Stimulated activated CD4-positive, alpha-beta T cell treated with anti-CD3 and anti-CD28 coated beads, Interleukin-15, amount 100 ng/mL, for 24 hours (primary cell): ENCODE data around the gene GASK1B.
A peak's percentile ranks its signal among the peaks of the same experiment; 100 is the strongest.

ENCODE experiments used
- DNase-seq: peaks from one replicate; pipeline ENCODE4 v3.0.0-alpha.2; 2020

The GASK1B gene

DNA sequence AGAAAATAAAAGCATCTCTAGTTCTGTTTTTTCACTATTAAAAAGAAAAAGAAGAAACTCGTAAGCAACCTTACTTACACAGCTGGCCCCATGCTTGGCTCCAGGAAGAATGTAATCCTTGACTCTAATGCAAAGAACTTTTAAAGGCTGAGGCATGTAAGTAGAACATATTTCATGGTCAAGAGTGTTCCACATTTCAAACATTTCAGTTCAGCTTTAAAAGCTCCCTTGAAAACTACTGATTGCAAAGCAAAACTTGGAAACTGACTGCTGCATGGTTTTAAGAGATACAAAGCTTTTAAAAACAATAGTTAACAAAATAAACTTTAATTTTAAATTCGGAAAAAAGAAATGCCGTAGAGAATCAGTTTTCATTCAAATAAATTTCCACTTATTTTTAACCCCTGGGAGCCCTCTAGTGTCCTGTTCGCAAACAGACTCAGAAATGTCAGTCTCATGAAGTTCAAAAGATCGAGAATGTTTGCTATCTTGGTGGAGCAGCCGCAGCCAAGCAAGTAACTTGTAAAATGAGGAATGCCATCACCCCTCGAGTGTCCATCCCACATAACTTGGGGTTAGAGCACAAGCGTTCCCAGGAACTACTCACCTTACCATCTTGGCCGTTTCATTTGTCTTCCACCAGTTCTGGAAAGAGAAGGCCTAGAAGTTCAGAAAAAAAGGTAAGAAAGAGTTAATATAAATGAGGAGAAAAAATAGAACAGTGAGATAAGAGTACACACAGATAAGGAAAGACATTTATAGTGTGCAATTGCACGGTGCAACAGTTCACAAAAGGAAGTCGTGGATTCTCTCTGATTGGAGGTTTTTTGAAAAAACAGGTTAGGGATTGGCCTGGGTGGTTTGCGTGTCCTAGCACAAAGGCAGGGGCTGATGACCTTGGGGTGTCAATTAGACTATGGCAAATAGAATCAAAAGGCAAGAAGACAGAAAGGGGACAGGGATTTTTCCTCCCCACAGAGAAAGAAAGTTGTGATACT, at the start of gene GASK1B:
TSS of gene GASK1B (minus strand) at position 765 of the 998 bp plus-strand sequence. CDS start 1,650 bp downstream, outside the sequence.
- peak; percentile 15 for DNase-seq

- DNase-seq = no peak
Observed at GRCh38 chr4:158219623-158220022, 46.8 kb upstream of the GASK1B start.

- DNase-seq = no peak
Observed at GRCh38 chr4:158217763-158218162, 44.9 kb upstream of the GASK1B start.

- DNase-seq = no peak
Observed at GRCh38 chr4:158214856-158215255, 42.0 kb upstream of the GASK1B start.

DNA sequence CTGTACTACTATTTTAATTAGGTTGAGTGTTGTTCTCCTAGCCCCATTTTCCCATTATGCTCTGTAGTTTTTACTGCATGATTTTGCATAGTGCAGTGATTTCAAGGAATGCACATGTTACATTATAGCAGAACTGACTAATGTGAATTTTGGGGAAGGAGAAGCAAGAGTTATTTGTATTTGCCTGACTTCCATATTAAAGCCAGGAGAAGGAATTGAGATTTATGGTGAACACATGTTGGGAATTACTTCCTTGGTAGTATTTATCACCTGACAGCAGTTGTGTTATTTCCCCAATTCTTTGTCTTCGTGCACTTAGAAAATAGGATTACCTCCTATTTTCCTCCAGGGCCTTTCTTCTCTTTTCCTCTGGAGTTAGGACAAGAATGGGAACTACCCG, 40.6 kb upstream of the GASK1B start:
- DNase-seq = no peak

GRCh38 chr4:158211222-158211621, 38.4 kb upstream of the GASK1B start:
- DNase-seq = no peak

GRCh38 chr4:158209825-158210807, 37.3 kb upstream of the GASK1B start, which contains the start of gene TMEM144:
Gene TMEM144 (plus strand): TSS chr4:158210486. CDS start chr4:158212668, 2,182 bp downstream.
- peak; percentile 76 for DNase-seq

DNA sequence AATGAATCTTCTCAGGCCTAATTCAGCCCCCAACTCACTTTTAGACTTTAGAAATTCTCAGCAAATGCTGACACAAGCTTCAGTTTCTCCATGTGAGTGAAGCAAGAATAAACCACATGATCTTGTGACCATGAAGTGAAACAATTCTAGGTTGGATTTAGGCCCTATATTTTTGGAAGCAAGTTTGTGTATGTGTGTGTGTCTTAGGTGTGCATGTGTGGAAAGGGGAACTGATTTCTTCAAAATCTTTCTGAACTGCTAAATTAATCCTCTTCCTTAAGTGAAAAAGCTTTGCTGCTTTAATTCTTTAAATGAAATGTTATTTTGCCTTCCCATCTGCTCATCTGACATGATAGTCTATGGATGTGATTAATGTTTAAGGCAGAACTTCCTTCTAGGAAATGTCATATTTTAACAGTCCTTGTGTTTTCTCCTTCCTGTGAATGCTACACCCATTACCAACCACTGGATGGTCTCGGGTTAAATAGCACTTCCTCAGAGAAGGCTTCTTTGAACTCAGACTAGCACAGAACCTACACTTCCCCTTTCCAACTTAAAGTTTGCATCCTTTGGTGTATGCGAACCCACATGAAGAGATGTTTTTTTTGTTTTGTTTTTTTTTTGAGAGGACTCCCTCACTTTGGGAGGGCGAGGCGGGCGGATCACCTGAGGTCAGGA, 36.3 kb upstream of the GASK1B start:
- DNase-seq = no peak

- no peak for DNase-seq
Observed at GRCh38 chr4:158203929-158204328, 31.1 kb upstream of the GASK1B start.

DNA sequence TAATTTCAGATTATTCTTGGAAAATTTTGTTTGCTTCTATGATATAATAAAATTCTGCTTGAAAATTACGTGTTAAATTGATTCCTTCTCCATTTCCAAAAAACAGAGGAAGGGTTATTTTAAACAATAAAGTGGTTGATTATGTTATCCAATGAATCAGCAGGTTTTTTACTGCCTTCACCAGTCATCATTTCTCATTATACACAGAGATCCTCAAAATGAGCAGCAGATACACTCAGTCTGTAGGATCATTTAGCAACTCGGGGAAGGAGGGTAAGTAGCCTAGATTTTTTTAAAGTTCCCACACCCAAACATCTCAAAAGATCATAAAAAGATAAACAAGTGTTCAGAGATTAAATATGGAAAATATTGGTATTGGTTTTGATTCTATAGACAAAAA, 30.6 kb upstream of the GASK1B start:
- DNase-seq = no peak

DNA sequence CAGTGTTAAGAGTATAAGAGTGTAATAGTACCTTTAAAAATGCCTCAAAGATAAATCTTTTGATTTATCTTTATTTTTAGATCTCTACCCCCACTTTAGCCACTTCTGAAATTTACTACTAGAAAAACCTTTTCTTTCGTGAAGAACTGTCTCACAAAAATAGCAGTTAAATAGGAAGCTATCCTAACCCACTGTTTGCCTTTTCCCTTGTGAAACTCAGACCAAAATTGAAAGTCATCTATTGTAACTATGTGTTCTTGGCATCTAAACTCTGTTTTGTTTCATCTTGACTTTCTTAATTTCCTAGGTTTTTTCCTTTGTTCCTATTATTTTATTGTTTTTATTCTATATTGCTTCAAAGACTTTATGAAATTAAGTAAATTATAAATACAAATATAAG, 29.7 kb upstream of the GASK1B start:
- no peak for DNase-seq

- DNase-seq = no peak
Observed at GRCh38 chr4:158201876-158202275, 29.1 kb upstream of the GASK1B start.

DNA sequence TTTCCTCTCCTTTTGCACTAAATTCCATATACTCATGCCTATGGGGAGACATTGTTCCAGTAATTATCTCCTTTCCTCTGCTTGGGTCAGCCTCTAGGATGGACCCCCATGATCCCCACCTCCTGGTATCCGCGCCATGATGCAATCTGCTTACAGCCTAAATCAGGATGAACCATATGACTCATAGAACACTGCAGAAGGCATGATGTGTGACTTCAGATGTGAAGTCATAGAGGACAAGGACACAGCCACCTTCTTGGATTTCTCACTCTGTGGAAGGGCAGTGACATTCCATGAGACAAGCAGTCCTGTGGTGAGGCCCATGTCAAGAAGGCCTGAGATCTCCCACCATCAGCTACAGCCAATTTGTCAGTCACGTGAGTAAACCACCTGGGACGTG, 28.5 kb upstream of the GASK1B start:
- no peak for DNase-seq

- DNase-seq = no peak
Observed at GRCh38 chr4:158200214-158200613, 27.4 kb upstream of the GASK1B start.

GRCh38 chr4:158197194-158197776, 24.5 kb upstream of the GASK1B start:
- DNase-seq = no peak

- DNase-seq = no peak
Observed at GRCh38 chr4:158195297-158195696, 22.5 kb upstream of the GASK1B start.

- no peak for DNase-seq
Observed at GRCh38 chr4:158193171-158193749, 20.4 kb upstream of the GASK1B start.

DNA sequence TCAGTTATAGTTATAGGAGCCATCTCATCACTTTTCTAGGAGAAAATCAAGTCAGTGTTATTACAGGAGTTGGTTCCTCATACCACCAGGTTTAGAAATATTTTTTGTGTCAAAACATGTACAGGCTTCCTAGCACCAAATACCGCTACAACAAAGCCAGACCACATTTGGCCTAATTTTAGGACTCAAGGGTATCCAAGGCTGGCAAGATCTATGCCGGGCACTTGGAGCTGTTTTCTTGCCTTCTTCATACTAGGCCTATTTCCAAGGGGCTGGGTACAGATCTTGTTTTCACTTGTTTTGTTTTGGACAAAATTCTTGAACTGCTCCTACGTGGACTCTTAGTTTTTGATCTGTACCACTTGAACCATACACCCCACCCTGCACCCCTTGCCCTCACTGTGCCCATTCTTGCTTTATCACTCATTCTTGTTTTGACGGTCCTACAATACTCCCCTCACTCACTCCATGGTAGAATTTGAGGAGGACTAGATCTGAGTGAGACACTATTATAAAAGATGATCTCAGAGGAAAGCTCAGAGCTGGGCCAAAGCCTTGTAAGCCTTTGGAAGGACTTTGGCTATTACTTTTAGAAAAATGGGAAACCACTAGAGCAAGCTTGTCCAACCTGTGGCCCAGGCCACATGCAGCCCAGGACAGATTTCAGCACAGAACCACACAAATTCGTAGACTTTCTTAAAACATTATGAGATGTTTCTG, 19.8 kb upstream of the GASK1B start:
- no peak for DNase-seq

DNA sequence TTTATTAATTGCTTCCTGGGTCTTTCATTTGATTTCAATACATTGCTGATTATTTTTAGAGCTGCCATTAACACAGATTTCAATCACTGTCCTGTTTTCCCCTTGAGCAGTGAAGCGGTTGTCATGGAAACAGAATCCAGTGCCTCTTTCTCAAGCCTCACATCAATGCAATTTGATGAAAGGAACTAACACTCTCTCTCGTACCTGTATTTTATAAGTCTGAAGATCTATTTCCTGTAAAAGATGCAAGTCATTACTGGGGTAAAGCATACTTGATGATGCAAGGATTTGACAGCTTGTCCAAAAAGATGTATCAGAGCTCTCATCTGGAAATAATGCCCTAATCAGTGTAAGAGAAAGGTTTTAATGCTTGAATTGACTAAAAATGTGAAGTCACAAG, 17.9 kb upstream of the GASK1B start:
- no peak for DNase-seq

- no peak for DNase-seq
Observed at GRCh38 chr4:158189422-158189821, 16.6 kb upstream of the GASK1B start.

GRCh38 chr4:158186815-158187214, 14.0 kb upstream of the GASK1B start:
- no peak for DNase-seq
